GM19240 (cell line): ENCODE data around the gene LILRB1.
"Not testable (repeated sequence)": the region's sequence is repeated elsewhere in the genome, so short reads cannot be mapped to it uniquely, and the experiment has no call there.

Experiments used
- DNase-seq: peaks from one replicate; pipeline ENCODE4 v3.0.0; 2011; ENCODE audit warnings: low spot score; ENCODE audit not compliant: insufficient read length

LILRB1 gene

GRCh38 chr19:54630262-54630661 lies at the start of gene LILRB1:
Gene LILRB1, plus strand, starts transcription at chr19:54630484. Its CDS starts 590 bp downstream, at chr19:54631074.
- DNase-seq = not testable (repeated sequence)

DNA sequence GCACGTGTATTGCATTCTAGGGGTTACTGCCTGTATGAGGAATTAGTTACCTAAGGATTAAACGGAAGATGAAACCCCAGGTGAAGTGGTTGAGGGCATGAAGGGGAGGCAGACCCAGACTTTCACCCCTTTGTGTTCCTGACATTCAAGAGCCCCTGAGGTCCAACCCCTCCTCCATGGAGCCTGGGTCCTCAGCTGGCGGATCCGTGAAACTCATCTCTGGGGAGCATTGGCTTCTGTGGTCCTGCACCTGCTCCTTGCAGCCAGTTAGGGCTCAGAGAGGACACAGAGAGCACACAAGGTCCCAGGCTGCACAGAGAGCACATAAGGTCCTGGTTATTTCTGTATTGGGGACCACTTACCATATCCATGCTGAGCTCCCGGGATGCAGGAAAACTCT lies 43.9 kb upstream of the LILRB1 start:
- no peak for DNase-seq

- no peak for DNase-seq
These were observed 43.3 kb upstream of the LILRB1 start for GRCh38 chr19:54587026-54587425.

DNA sequence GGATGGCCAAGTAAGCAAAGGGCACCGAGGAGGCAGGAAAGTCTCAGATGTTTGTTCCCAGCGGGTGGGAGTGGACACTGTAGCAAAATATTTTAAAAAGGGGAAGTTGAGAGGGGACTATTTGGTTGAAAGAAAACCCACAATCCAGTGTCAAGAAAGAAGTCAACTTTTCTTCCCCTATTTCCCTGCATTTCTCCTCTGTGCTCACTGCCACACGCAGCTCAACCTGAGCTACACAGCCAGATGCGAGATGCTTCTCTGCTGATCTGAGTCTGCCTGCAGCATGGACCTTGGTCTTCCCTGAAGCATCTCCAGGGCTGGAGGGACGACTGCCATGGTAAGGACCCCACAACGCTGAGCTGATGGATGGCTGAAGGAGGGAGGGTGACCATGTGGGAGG lies 36.8 kb upstream of the LILRB1 start, which contains the start of gene LILRA1:
LILRA1 (plus strand) TSS at position 188 of the 400 bp plus-strand sequence. CDS start 613 bp downstream, outside the sequence.
- DNase-seq = not testable (repeated sequence)

DNA sequence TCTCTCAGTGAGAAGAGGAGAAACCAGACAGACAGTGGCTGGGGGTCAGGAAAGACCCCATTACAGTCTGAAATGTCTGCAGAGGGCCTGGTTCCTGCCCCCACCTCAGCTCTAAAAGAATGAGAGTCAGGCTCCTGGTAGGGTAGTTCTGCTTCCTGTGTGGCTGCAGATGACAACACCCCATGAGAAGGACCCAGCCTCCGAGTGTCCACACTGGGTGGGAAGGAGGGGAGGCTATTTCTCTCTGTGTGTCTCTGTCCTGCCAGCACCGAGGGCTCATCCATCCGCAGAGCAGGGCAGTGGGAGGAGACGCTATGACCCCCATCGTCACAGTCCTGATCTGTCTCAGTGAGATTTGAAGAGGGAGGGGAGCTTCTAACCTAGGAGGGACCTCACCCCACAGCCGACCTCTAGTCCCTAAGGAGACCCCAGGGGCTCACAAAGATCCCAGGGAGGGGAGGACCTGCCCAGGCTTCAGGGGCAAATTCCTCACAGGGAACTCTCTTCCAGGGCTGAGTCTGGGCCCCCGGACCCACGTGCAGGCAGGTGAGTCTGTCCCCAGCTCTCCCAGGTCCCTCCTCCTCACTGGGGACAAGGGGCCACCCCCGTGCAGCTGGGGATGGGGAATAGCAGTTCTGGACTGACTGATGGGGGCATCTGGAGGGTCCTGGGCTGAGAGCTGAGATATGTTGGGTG lies 36.2 kb upstream of the LILRB1 start:
- DNase-seq = not testable (repeated sequence)

DNA sequence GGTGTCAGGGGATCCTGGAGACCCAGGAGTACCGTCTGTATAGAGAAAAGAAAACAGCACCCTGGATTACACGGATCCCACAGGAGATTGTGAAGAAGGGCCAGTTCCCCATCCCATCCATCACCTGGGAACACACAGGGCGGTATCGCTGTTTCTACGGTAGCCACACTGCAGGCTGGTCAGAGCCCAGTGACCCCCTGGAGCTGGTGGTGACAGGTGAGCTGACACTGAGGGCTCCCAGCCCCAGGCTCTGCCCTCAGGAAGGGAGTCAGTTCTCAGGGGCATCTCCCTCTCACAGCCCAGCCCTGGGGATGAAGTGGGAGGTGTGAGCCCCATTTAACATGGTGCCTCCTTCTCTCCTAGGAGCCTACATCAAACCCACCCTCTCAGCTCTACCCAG lies 35.5 kb upstream of the LILRB1 start:
- no peak for DNase-seq

- not testable (repeated sequence) for DNase-seq
These were observed 34.4 kb upstream of the LILRB1 start for GRCh38 chr19:54595680-54596436.

DNA sequence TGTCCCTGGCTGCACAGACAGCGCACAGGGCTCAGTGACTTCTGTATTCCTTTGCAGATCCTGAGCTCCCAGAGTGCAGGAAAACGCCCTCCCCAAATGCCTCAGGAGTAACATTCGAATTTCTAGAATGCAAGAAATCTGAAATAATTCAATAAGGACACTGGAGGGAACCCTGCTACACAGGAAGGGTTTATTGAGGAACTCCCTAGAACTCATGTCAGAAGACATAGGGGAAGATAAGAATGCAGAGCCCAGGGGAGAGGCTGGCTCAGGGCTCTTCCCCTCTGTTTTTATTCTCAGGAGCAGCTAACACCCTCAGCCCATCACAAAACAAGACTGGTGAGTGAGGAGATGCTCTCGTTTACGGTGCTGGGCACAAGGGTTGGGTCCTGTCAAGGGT lies 30.1 kb upstream of the LILRB1 start:
- DNase-seq = no peak

GRCh38 chr19:54606230-54606629 lies 24.1 kb upstream of the LILRB1 start:
- no peak for DNase-seq

- no peak for DNase-seq
These were observed 23.1 kb upstream of the LILRB1 start for GRCh38 chr19:54606891-54607784.

- DNase-seq = no peak
These were observed 22.5 kb upstream of the LILRB1 start for GRCh38 chr19:54607785-54608150.

DNA sequence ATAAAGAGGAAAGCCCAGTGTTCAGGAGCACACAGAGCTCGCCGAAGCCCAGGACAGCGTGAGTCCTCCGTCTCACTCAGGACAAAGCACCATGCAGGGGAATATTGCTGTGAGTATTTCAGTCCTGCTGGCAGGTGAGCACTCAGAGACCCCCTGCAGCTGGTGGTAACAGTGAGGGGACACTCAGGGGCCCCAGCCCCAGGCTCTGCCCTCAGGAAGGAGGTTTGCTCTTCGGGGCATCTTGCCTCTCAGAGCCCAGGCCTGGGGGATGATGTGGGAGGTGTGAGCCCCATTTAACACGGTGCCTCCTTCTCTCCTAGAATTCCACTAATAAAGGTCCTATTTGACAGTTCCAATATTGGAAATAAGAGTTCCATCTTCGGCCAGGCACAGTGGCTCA lies 22.1 kb upstream of the LILRB1 start:
- no peak for DNase-seq

GRCh38 chr19:54608792-54609191 lies 21.5 kb upstream of the LILRB1 start:
- no peak for DNase-seq

DNA sequence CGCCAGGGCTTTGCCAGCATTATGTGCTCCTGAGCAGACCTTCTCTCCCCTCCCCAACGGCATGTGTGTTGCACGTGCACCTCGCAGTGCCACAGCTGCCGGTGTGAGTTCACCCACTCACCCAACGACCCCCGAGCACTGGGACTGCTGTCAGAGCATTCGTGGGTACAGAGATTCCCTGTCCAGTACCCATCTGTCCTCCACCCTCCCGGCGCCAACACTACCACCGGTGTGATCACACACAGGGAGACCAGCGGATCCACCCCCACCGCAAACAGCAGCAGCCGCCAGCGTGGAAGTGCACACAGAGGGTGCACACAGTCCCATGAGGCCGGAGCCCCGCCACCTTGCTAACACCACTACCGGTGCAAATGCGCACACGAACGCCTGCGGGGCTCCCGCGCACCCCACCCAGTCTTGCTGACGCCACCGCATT lies 20.9 kb upstream of the LILRB1 start:
- no peak for DNase-seq

DNA sequence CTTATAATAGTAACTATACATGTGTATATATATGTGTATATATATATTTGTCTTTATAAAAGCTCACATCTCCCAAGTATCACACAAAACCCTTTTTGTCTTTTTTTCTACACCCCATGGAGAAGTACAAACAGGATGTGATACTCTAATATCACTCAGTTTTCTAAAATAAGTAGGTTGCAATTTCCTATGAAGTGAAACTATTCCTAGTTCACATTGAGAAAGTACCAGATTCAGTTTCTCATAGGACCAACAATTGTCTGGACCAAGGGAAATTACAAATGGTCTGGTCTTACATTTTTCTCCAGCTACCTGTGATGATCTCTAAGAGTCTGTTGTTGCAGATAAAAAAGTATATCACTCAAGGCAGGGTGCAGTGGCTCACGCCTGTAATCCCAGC lies 17.9 kb upstream of the LILRB1 start:
- no peak for DNase-seq

DNA sequence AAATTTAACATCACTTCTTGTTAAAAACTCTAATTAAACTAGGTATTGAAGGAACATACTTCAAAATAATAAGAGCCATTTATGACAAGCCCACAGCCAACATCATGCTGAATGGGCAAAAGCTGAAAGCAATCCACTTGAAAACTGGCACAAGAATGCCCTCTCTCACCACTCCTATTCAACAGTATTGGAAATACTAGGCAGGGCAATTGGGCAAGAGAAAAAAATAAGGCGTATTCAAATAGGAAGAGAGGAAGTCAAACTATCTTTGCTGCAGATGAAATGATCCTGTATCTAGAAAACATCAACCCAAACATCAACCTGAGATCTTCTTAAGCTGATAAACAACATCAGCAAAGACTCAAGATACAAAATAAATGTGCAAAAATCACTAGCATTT lies 15.6 kb upstream of the LILRB1 start:
- no peak for DNase-seq

DNA sequence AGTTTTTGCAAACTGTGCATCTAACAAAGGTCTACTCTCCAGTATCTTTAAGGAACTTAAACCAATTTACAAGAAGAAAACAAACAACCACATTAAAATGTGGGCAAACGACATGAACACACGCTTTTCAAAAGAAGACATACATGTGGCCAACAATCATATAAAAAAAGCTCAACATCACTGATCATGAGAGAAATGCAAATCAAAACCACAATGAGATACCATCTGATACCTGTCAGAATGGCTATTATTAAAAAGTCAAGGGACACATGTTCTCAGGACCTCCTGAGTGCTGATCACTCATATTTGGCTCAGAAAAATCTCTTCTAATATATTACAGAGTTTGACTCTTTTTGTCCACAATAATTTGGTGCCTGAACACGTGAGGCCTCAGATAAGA lies 14.2 kb upstream of the LILRB1 start:
- no peak for DNase-seq

- no peak for DNase-seq
These were observed 13.3 kb upstream of the LILRB1 start for GRCh38 chr19:54616821-54617560.

GRCh38 chr19:54620464-54620863 lies 9.8 kb upstream of the LILRB1 start:
- DNase-seq = no peak

DNA sequence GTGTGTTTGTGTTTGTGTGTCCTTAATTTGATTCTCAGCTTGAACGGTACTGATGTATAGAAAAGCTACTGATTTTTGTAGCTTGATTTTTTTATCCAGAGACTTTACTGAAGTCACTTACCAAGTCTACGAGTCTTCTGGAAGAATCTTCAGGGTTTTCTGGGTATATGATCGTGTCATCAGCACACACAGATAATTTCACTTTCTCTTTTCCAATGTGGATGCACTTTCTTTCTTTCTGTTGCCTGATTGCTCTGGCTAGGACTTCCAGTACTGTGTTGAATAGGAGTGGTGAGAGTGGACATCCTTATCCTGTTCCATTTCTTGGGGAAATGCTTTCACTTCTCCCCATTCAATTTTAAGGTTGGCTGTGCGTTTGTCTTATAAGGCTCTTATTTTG lies 7.9 kb upstream of the LILRB1 start:
- no peak for DNase-seq

GRCh38 chr19:54624234-54624633 lies 6.0 kb upstream of the LILRB1 start:
- not testable (repeated sequence) for DNase-seq
